HG02678 (cell line): ENCODE measurements around the gene AHNAK2.
"Not testable (repeated sequence)": the region's sequence is repeated elsewhere in the genome, so short reads cannot be mapped to it uniquely, and the experiment has no call there.

Experiments
- ATAC-seq: cut with Tn5 transposase; IDR thresholded peaks from one replicate; pipeline ENCODE4 v1.9.1; 2021; ENCODE audit warnings: mild to moderate bottlenecking, moderate library complexity; ENCODE audit not compliant: unreplicated experiment

Gene AHNAK2

GRCh38 chr14:104956290-104956890 lies 21.8 kb downstream of the AHNAK2 start:
- no peak for ATAC-seq

GRCh38 chr14:104955396-104955770 lies 22.8 kb downstream of the AHNAK2 start:
- ATAC-seq: no peak

GRCh38 chr14:104954746-104955395 lies 23.3 kb downstream of the AHNAK2 start:
- ATAC-seq: no peak

- ATAC-seq: no peak
Observed at GRCh38 chr14:104953896-104954656, 24.1 kb downstream of the AHNAK2 start.

GRCh38 chr14:104953097-104953496 lies 25.1 kb downstream of the AHNAK2 start:
- no peak for ATAC-seq

GRCh38 chr14:104951863-104952657 lies 26.1 kb downstream of the AHNAK2 start:
- ATAC-seq: not testable (repeated sequence)

GRCh38 chr14:104950701-104951100 lies 27.5 kb downstream of the AHNAK2 start:
- ATAC-seq: not testable (repeated sequence)

- ATAC-seq: no peak
Observed at GRCh38 chr14:104950021-104950420, 28.2 kb downstream of the AHNAK2 start.

- not testable (repeated sequence) for ATAC-seq
Observed at GRCh38 chr14:104949406-104949955, 28.7 kb downstream of the AHNAK2 start.

GRCh38 chr14:104948736-104949031 lies 29.5 kb downstream of the AHNAK2 start:
- no peak for ATAC-seq

- ATAC-seq: not testable (repeated sequence)
Observed at GRCh38 chr14:104947881-104948735, 30.1 kb downstream of the AHNAK2 start.

- not testable (repeated sequence) for ATAC-seq
Observed at GRCh38 chr14:104947201-104947600, 31.0 kb downstream of the AHNAK2 start.

- ATAC-seq: not testable (repeated sequence)
Observed at GRCh38 chr14:104945986-104946965, 31.9 kb downstream of the AHNAK2 start.

- ATAC-seq: not testable (repeated sequence)
Observed at GRCh38 chr14:104945266-104945665, 32.9 kb downstream of the AHNAK2 start.

- not testable (repeated sequence) for ATAC-seq
Observed at GRCh38 chr14:104944436-104945205, 33.6 kb downstream of the AHNAK2 start.

GRCh38 chr14:104944016-104944308 lies 34.2 kb downstream of the AHNAK2 start:
- ATAC-seq: not testable (repeated sequence)

GRCh38 chr14:104943216-104944015 lies 34.8 kb downstream of the AHNAK2 start:
- ATAC-seq: not testable (repeated sequence)

- ATAC-seq: no peak
Observed at GRCh38 chr14:104942586-104942985, 35.6 kb downstream of the AHNAK2 start.
